Right lobe of liver (tissue), 4 donors: ENCODE data around the gene EGFLAM.

Experiments
- CTCF ChIP-seq, 4 donors: fragments of 200-600 bp in 3 of 4; fragments of 450-650 bp in 1 of 4; IDR thresholded peaks; one replicate each; pipeline versions ENCODE4 v1.5.1 to v1.8.0; 2016 to 2022; ENCODE audit warnings: antibody characterized with exemption in 4 of 4, mild to moderate bottlenecking in 2 of 4
- POLR2A ChIP-seq: fragments of 450-650 bp; IDR thresholded peaks from one replicate; pipeline ENCODE4 v1.6.1; 2017; ENCODE audit warnings: antibody characterized with exemption, mild to moderate bottlenecking
- donor health status: DM: no; HTN: no; CAD: no.
- donor health status: DM: no; HTN: no; CAD: no.
- donor health status: DM: no; HTN: yes; CAD: no.

GRCh38 chr5:38319491-38319890 lies 61.1 kb downstream of the EGFLAM start:
- TF ChIP-seq CTCF (IDR thresholded peaks at IDR 0.05) (no peak), POLR2A (no peak)
